PC-3 (cell line): Measurements from ENCODE around the gene ADGRL3.
"Not testable (repeated sequence)": the region's sequence is repeated elsewhere in the genome, so short reads cannot be mapped to it uniquely, and the experiment has no call there.

Experiments
- CTCF ChIP-seq: fragments of 300-600 bp; sonication (generic); conservative IDR thresholded peaks from 2 replicates; pipeline ENCODE4 v1.5.1; 2017; ENCODE audit warnings: antibody characterized with exemption, low read depth, mild to moderate bottlenecking, low read length
- EZH2 ChIP-seq: fragments of 300-600 bp; sonication (generic); IDR thresholded peaks from one replicate; pipeline ENCODE4 v1.6.1; 2017; ENCODE audit warnings: antibody characterized with exemption, mild to moderate bottlenecking, low read length; ENCODE audit not compliant: unreplicated experiment

- TF ChIP-seq CTCF, EZH2: not testable (repeated sequence)
Observed at GRCh38 chr4:61852105-61852504, 652.0 kb downstream of the ADGRL3 start.
